H1 (cell line): Measurements from ENCODE around the gene WNT1. TPM values are rescaled to one million over a fixed set of nuclear protein-coding genes. Genes with fewer than 3 reads are reported as not detected.

ENCODE experiments used
- CTCF ChIA-PET: fragments of 300-600 bp; sonication (Branson Sonifier 250); formaldehyde crosslinking; loops from one replicate; lab custom pipeline; 2021; ENCODE audit not compliant: partially characterized antibody; lab: Charles Lee
- POLR2A ChIA-PET: fragments of 300-600 bp; sonication (Branson Sonifier 250); formaldehyde crosslinking; loops from one replicate; lab custom pipeline; 2021; ENCODE audit warnings: inconsistent platforms; ENCODE audit not compliant: partially characterized antibody; lab: Charles Lee
- DNase-seq, 2 experiments: peaks; one replicate each; pipeline versions ENCODE4 v3.0.0 to v3.0.0-alpha.2; 2010 to 2022; ENCODE audit warnings: low spot score in 2 of 2, low read depth in 1 of 2, mixed read lengths in 1 of 2
- FAIRE-seq: peaks from 2 replicates; lab custom pipeline; 2011; peaks lifted over from hg19 to GRCh38; lab: Jason Lieb, UNC
- H2AFZ ChIP-seq: 2 replicates; pipeline ENCODE4 v1.8.1; 2012; ENCODE audit warnings: low read length, inconsistent platforms
- H2AK5ac ChIP-seq: 2 replicates; pipeline ENCODE4 v1.6.1; 2013; ENCODE audit warnings: low read depth, low read length
- H2BK120ac ChIP-seq: replicated peaks from 2 replicates; pipeline ENCODE3; 2013; ENCODE audit warnings: low read depth, low read length, inconsistent platforms
- H2BK12ac ChIP-seq: 2 replicates; pipeline ENCODE4 v1.6.1; 2013; ENCODE audit warnings: low read depth, low read length
- H2BK15ac ChIP-seq: 2 replicates; pipeline ENCODE4 v1.6.1; 2013; ENCODE audit warnings: low read length
- H2BK20ac ChIP-seq: 2 replicates; pipeline ENCODE4 v1.6.1; 2013; ENCODE audit warnings: low read length
- H2BK5ac ChIP-seq: 2 replicates; pipeline ENCODE4 v1.6.1; 2013; ENCODE audit warnings: low read depth, low read length
- H3K14ac ChIP-seq: 2 replicates; pipeline ENCODE4 v1.6.1; 2013; ENCODE audit warnings: inconsistent platforms; ENCODE audit not compliant: insufficient read length
- H3K18ac ChIP-seq: 2 replicates; pipeline ENCODE4 v1.6.1; 2013; ENCODE audit warnings: low read length; ENCODE audit errors: extremely low read depth
- H3K23ac ChIP-seq: 2 replicates; pipeline ENCODE4 v1.6.1; 2013; ENCODE audit warnings: inconsistent platforms; ENCODE audit not compliant: insufficient read length
- H3K23me2 ChIP-seq: 2 replicates; pipeline ENCODE4 v1.6.1; 2013; ENCODE audit warnings: low read depth, low read length
- H3K27ac ChIP-seq: 2 replicates; pipeline ENCODE4 v1.6.1; 2011; ENCODE audit warnings: low read depth, low read length, inconsistent platforms
- H3K27me3 ChIP-seq, 4 experiments: replicated peaks in 1 of 4; 1 replicate in 1 of 4; 2 replicates in 3 of 4; pipeline versions ENCODE4 v1.6.1 to v1.8.1; 2011 to 2013; ENCODE audit warnings: low read length in 3 of 4, mild to moderate bottlenecking in 3 of 4, inconsistent platforms in 2 of 4, mixed read lengths in 2 of 4, moderate library complexity in 1 of 4; ENCODE audit not compliant: control insufficient read depth in 3 of 4, insufficient read depth in 3 of 4; ENCODE audit errors: extremely low read depth in 1 of 4
- H3K36me3 ChIP-seq, 4 experiments: 2 replicates each; pipeline versions ENCODE4 v1.6.1 to v1.8.1; 2011 to 2013; ENCODE audit warnings: mild to moderate bottlenecking in 4 of 4, low read length in 3 of 4, moderate library complexity in 2 of 4, control low read depth in 1 of 4, inconsistent platforms in 1 of 4; ENCODE audit not compliant: insufficient read depth in 4 of 4, control insufficient read depth in 2 of 4
- H3K4ac ChIP-seq: replicated peaks from 2 replicates; pipeline ENCODE3; 2013; ENCODE audit warnings: low read length, low read depth, mixed read lengths, inconsistent platforms; ENCODE audit not compliant: insufficient read length
- H3K4me1 ChIP-seq, 4 experiments: replicated peaks in 1 of 4; 1 replicate in 1 of 4; 2 replicates in 3 of 4; pipeline versions ENCODE4 v1.6.1 to v1.8.1; 2011 to 2013; ENCODE audit warnings: low read length in 3 of 4, inconsistent platforms in 2 of 4, mixed read lengths in 1 of 4; ENCODE audit not compliant: insufficient read depth in 4 of 4, control insufficient read depth in 3 of 4
- H3K4me2 ChIP-seq, 2 experiments: 2 replicates each; pipeline versions ENCODE4 v1.6.1 to v1.8.1; 2011 to 2013; ENCODE audit warnings: low read depth in 2 of 2, low read length in 2 of 2, control low read depth in 1 of 2, inconsistent platforms in 1 of 2, mild to moderate bottlenecking in 1 of 2; ENCODE audit not compliant: insufficient read depth in 1 of 2
- H3K4me3 ChIP-seq, 4 experiments: fragments of 200-600, 300-600 bp in 1 of 4; sonication (generic), shearing (Covaris generic), sonication (Bioruptor Twin) in 1 of 4; 2 replicates each; pipeline versions ENCODE4 v1.5.1 to v1.8.1; 2011 to 2016; ENCODE audit warnings: low read length in 4 of 4, low read depth in 3 of 4, control low read depth in 2 of 4, inconsistent platforms in 2 of 4, mild to moderate bottlenecking in 2 of 4, mixed read lengths in 1 of 4, moderate library complexity in 1 of 4; ENCODE audit not compliant: insufficient read depth in 2 of 4; ENCODE audit errors: extremely low read depth in 1 of 4
- H3K56ac ChIP-seq: replicated peaks from 2 replicates; pipeline ENCODE3; 2013; ENCODE audit warnings: low read depth, mild to moderate bottlenecking, mixed read lengths, low read length, inconsistent platforms; ENCODE audit not compliant: insufficient read length
- H3K79me1 ChIP-seq: 2 replicates; pipeline ENCODE4 v1.6.1; 2013; ENCODE audit warnings: low read depth, low read length, control low read depth
- H3K79me2 ChIP-seq, 2 experiments: 2 replicates each; pipeline versions ENCODE4 v1.6.1 to v1.8.1; 2012 to 2013; ENCODE audit warnings: low read length in 2 of 2, mild to moderate bottlenecking in 2 of 2, inconsistent platforms in 1 of 2; ENCODE audit not compliant: insufficient read depth in 2 of 2, control insufficient read depth in 1 of 2
- H3K9ac ChIP-seq, 4 experiments: replicated peaks in 1 of 4; 1 replicate in 1 of 4; 2 replicates in 3 of 4; pipeline versions ENCODE4 v1.6.1 to v1.8.1; 2011 to 2013; ENCODE audit warnings: low read depth in 3 of 4, low read length in 3 of 4, control low read depth in 2 of 4, mild to moderate bottlenecking in 2 of 4, moderate library complexity in 2 of 4, inconsistent platforms in 1 of 4; ENCODE audit errors: extremely low read depth in 1 of 4
- H3K9me3 ChIP-seq, 2 experiments: 2 replicates each; pipeline versions ENCODE4 v1.6.1 to v1.8.1; 2012 to 2013; ENCODE audit warnings: mild to moderate bottlenecking in 2 of 2, moderate library complexity in 2 of 2, control low read depth in 1 of 2, inconsistent platforms in 1 of 2, low read depth in 1 of 2, low read length in 1 of 2, mixed read lengths in 1 of 2; ENCODE audit not compliant: insufficient read depth in 2 of 2
- H4K20me1 ChIP-seq, 2 experiments: replicated peaks in 1 of 2; 2 replicates each; pipeline versions ENCODE3 to v1.8.1; 2011 to 2013; ENCODE audit warnings: inconsistent platforms in 2 of 2, low read length in 2 of 2, mild to moderate bottlenecking in 1 of 2; ENCODE audit not compliant: insufficient read depth in 2 of 2, control insufficient read depth in 1 of 2
- H4K5ac ChIP-seq: 2 replicates; pipeline ENCODE4 v1.6.1; 2013; ENCODE audit warnings: low read length, low read depth, mixed read lengths, inconsistent platforms; ENCODE audit not compliant: insufficient read length
- H4K8ac ChIP-seq: 2 replicates; pipeline ENCODE4 v1.8.0; 2013; ENCODE audit warnings: mild to moderate bottlenecking, moderate library complexity, low read length, inconsistent platforms; ENCODE audit not compliant: insufficient read depth; ENCODE audit errors: extremely low read depth
- H4K91ac ChIP-seq: replicated peaks from 2 replicates; pipeline ENCODE3; 2013; ENCODE audit warnings: low read length, mixed read lengths, inconsistent platforms; ENCODE audit not compliant: insufficient read length
- SRF ChIP-seq: IDR thresholded peaks from 2 replicates; pipeline ENCODE4 v1.6.1; 2011; ENCODE audit warnings: mild to moderate bottlenecking, low read depth, low read length, moderate library complexity
- WGBS, 2 experiments: shearing (Covaris generic) in 1 of 2; methylation state at CpG; one replicate each; pipeline versions ENCODE4 v1.1.6 to v1.1.7; 2013 to 2015; ENCODE audit warnings: low lambda C conversion rate in 2 of 2, mixed read lengths in 2 of 2, inconsistent platforms in 1 of 2, low coverage in 1 of 2, missing lambda C conversion rate in 1 of 2; ENCODE audit not compliant: insufficient replicate concordance in 2 of 2, insufficient coverage in 1 of 2, insufficient read length in 1 of 2; ENCODE audit errors: extremely low coverage in 1 of 2, missing lambda C conversion rate in 1 of 2; 5-methylcytosine and 5-hydroxymethylcytosine counted together
- polyA plus RNA-seq, 7 experiments: library from polyadenylated mRNA; depleted of rRNA in 3 of 7; stranded (reverse) in 5 of 7; unstranded in 2 of 7; fragments of >200 nt in 5 of 7; fragments of 200-250 nt in 2 of 7; gene quantifications; 1 replicate in 5 of 7; 2 replicates in 1 of 7; 4 replicates in 1 of 7; pipeline versions ENCODE4 v1.2.1 to v1.2.3, GENCODE V29; 2011 to 2013; ENCODE audit warnings: missing spikeins in 2 of 7, mixed read lengths in 2 of 7
- total RNA-seq: library from RNA; stranded (reverse); fragmentation: NEBNext Ultra II Directional; extraction: Animal tissue kit (Norgen Biotek cat#: 25700); gene quantifications from 2 replicates; pipeline ENCODE4 v1.2.1, GENCODE V29; 2021
- TF ChIP-seq, protein P1 (sequence below), 3 experiments: IDR thresholded peaks; 1 replicate in 2 of 3; 2 replicates in 1 of 3; pipeline versions ENCODE4 v1.5.1 to v1.6.1; 2011; ENCODE audit warnings: low read length in 3 of 3, mild to moderate bottlenecking in 3 of 3, inconsistent platforms in 2 of 3, low read depth in 1 of 3, moderate library complexity in 1 of 3; ENCODE audit not compliant: insufficient read depth in 1 of 3; ENCODE audit errors: control extremely low read depth in 1 of 3

Gene WNT1
- total and polyA plus RNA-seq, 2 of the 8 experiments (the other 6 are each of a cell fraction or from before 2014, with no cell fraction given), result not detected

DNA sequence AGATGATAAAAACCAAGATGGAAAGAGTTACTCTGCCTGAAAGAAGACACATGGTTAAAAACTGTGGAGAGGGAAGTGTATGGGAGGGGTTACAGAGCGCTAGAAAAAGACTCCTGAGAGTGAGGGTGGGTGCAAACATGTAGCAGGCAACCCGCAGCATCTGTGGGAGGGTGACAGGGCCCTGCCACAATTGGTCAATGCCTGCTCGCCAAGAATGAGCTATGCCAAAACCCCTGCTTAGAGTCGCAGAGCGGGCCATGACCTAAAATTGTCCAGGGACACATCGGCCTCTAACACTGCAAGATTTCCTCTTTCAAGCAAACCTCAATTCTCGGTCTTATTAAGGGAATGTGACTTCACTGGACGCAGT, 39.8 kb downstream of the WNT1 start:
- Histone ChIP-seq H3K4me1 (peaks cover 0 to 6% (median 1%) of the 10 kb centered on the region in 4 experiments; a peak in 4 of 7 replicates), H4K8ac (no peak overlapping the region), H3K27ac (peak overlapping the region; percentile 85; the same call in 1 of the 2 replicates), H2BK120ac (no peak overlapping the region), H2AFZ (peak overlapping the region; percentile 64; the same call in 1 of the 2 replicates), H3K36me3 (peaks cover 0 to 14% (median 8%) of the 10 kb centered on the region in 4 experiments; a peak in 4 of 8 replicates), H3K9me3 (no peaks in the 10 kb centered on the region), H3K4me2 (peak overlapping the region; percentile 87 to 92), H2BK12ac (no peak overlapping the region), H4K5ac (no peak overlapping the region), H3K18ac (no peak overlapping the region), H3K23ac (no peak overlapping the region), H3K9ac (peak overlapping the region; percentile 56 to 86 (median 80); a peak in 6 of 7 replicates), H3K79me2 (no peaks in the 10 kb centered on the region), H3K4ac (no peak overlapping the region), H4K91ac (no peak overlapping the region), H3K4me3 (peak overlapping the region; percentile 65 to 92 (median 80)), H3K79me1 (no peaks in the 10 kb centered on the region; the same call in 1 of the 2 replicates), H3K14ac (no peak overlapping the region), H4K20me1 (peaks cover 0 to 3% of the 10 kb centered on the region in 2 experiments), H3K56ac (no peak overlapping the region), H2BK15ac (no peak overlapping the region), H2AK5ac (no peak overlapping the region), H2BK5ac (peak overlapping the region; percentile 68; the same call in 1 of the 2 replicates), H3K23me2 (peaks cover 8% of the 10 kb centered on the region), H2BK20ac (no peak overlapping the region), H3K27me3 (no peaks in the 10 kb centered on the region)
- DNase-seq (no peak), FAIRE-seq (no peak)
- ChIA-PET CTCF (interaction anchor here (0.7 to 11.5 kb wide), 9 partner anchors 11 to 84 kb away, joined by 4 to 207 read pairs (median 5); partner anchors contain the start of gene DDN), POLR2A (interaction anchor here (0.6 to 3.5 kb wide), 24 partner anchors 9 to 549 kb away, joined by 3 to 24 read pairs (median 3); partner anchors contain the start of genes DDN, FKBP11, RND1 and TROAP)
- 17% methylated on average over 8 of the region's 8 CpGs; no CpG with 5 or more reads in 1 of the 2 experiments for WGBS, 2 experiments
- TF ChIP-seq SRF, result no peak
- TF ChIP-seq, protein P1, sequence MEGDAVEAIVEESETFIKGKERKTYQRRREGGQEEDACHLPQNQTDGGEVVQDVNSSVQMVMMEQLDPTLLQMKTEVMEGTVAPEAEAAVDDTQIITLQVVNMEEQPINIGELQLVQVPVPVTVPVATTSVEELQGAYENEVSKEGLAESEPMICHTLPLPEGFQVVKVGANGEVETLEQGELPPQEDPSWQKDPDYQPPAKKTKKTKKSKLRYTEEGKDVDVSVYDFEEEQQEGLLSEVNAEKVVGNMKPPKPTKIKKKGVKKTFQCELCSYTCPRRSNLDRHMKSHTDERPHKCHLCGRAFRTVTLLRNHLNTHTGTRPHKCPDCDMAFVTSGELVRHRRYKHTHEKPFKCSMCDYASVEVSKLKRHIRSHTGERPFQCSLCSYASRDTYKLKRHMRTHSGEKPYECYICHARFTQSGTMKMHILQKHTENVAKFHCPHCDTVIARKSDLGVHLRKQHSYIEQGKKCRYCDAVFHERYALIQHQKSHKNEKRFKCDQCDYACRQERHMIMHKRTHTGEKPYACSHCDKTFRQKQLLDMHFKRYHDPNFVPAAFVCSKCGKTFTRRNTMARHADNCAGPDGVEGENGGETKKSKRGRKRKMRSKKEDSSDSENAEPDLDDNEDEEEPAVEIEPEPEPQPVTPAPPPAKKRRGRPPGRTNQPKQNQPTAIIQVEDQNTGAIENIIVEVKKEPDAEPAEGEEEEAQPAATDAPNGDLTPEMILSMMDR (IDR thresholded peaks at IDR 0.05; ENCODE audit: control extremely low read depth in 1 of 3, insufficient read depth in 1 of 3, low read depth in 1 of 3, low read length in 3 of 3), result peak in 1 of 3 experiments; percentile 27; a peak in 1 of 4 replicates
